HG03469 (cell line): ENCODE measurements around the gene TMEM8B.
"Not testable (repeated sequence)": the region's sequence is repeated elsewhere in the genome, so short reads cannot be mapped to it uniquely, and the experiment has no call there.

Source experiments
- ATAC-seq: cut with Tn5 transposase; IDR thresholded peaks from one replicate; pipeline ENCODE4 v1.9.1; 2021; ENCODE audit warnings: mild to moderate bottlenecking, moderate library complexity, moderate number of reproducible peaks; ENCODE audit not compliant: unreplicated experiment

TMEM8B gene

DNA sequence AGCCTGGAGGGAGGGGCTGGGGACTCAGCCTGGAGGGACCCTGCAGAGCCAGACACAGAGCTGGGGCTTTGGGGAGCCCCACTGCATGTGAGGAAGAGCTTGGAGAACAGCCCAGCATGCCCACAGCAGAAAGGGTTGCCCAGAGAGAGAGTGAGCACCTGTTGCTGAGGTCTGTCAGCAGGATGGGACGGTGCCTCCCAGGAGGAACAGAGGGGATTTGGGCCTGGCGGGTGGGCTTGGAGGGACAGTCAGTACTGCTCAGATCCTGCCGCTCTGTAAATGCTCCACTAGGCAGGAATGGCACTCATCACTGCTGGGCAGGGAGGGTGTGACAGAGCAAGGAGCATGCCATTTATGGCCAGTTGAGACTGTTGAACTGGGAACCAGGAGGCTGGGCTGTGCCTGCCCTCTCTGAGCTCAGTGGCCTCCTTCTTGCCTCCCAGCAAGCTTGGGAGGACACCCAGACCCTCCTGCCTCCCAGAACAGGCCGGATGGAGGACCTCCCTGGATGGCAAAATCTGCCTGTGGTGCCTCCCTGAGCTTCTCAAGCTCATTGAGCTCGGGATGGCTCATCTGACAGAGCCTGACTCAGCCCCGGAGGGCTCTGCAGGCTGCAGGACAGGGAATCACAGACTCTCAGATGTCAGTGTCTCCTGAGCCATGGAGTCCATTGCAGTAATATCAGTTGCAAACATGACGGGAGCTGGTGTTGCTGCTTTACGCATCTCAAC, 76.2 kb downstream of the TMEM8B start:
- no peak for ATAC-seq

DNA sequence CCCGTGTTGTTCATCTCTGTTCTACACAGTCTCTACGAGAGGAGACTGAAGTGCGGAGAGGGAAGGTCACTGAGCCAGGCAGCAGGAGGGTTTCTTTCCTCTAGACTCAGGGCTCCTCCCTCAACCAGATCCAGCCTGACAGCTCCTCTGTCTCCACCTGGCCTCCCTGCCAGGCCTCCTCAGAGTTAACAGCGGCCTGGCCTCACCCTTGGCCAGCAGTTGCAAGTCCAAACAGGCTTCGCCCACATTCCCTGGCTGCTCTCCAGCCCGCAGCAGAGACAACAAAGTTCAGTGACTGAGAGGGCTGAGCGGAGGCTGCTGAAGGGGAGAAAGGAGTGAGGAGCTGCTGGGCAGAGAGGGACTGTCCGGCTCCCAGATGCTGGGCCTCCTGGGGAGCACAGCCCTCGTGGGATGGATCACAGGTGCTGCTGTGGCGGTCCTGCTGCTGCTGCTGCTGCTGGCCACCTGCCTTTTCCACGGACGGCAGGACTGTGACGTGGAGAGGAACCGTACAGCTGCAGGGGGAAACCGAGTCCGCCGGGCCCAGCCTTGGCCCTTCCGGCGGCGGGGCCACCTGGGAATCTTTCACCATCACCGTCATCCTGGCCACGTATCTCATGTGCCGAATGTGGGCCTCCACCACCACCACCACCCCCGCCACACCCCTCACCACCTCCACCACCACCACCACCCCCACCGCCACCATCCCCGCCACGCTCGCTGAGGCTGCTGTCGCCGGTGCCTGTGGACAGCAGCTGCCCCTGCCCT, 77.1 kb downstream of the TMEM8B start, which contains the start of gene HRCT1:
HRCT1 (plus strand) TSS at position 291 of the 768 bp plus-strand sequence; CDS start at position 377, 86 bp downstream.
- ATAC-seq = no peak

DNA sequence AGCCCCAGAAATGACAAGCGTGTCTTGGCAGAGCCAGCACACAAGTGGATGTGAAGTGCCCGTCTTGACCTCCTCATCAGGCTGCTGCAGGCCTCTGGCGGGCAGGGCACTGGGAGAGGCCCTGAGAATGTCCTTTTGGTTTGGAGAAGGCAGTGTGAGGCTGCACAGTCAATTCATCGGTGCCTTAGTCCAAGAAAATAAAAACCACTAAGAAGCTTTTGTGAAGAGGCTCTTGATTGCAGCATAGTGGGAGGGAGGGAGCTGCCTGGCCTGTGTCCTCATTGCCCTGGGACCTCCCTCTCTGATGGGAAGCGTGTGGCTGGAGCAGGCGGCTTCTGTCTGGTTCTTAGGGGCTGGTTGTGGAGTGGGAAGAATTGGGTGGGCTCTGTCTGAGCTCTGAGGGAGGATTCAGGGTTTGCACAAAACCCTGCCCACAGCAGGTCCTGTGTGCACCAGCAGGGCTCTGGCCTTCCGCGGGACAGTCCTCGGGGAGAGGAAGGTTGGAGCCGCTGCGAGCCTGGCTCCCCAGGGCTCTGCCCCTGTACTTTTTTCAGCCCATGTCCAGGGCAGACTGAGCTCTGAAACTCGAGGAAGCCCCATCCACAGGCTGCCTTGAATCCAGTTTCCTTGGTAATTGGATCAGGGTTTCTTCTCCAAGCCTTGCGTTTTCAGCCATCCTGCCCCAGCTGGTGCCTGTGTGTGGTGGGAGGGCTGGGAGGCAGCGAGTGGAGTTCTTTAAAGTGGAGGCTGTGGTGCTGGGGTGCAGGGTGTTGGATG, 78.1 kb downstream of the TMEM8B start:
- no peak for ATAC-seq

- ATAC-seq = no peak
Observed at GRCh38 chr9:35907711-35908503, 78.9 kb downstream of the TMEM8B start.

GRCh38 chr9:35908504-35909125, 79.6 kb downstream of the TMEM8B start:
- no peak for ATAC-seq

DNA sequence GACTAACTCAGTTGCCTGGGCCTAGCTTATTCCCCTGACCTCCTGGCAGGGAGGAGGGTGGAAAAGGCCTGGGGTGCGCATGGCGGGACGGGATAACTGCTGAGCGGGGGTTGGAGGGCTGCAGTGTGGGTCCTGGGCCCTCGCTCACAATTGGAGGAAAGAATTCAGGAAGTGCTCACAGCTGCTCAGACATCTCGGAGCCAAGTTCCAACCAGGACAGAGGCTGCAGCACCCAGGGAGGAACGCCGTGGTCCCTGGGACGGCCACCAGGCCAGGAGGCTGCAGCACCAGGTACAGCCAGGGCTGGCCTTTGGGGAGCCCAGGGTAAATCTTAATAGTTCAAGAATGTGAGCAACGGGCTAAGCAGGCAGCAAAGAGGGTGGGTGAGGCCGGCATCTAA, 80.2 kb downstream of the TMEM8B start, which contains the start of gene SPAAR:
SPAAR (plus strand) TSS at position 217 of the 400 bp plus-strand sequence. CDS start 974 bp downstream, outside the sequence.
- ATAC-seq = no peak

- no peak for ATAC-seq
Observed at GRCh38 chr9:35909687-35910612, 80.9 kb downstream of the TMEM8B start.

DNA sequence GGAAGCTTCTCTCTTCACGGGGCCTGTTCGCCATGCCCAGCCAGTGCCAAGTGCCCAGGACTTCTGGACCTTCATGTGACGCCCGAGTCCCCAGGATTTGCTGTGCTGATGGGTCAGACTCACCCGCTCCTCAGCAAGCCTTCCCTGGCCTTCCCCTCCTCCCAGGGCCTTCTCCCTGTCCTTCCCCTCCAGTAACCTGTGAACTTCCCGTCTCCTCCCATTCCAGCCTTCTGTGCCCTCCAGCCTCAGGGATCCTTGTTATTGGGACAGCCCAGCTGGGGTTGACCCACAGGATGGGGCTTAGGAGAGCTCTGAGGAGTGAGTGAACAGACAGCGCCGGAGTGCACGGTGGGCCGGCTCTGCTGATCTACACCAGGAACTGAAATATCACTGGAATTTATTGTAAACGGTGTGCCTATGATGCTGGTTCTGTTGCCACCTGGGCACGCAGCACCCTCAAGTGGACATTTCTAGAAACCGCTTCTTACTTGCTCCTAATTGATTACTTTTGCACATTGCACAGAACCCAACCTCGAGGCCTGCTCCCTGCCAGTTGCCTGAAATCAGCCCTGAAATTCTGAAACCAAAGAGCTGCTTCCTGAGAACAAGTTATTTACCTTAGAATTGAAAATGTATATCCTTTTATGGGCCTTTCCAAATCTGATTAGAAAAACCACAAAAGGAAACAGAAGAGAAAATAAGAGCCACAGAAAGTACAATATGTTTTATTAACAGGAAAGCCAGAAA, 81.8 kb downstream of the TMEM8B start:
- ATAC-seq = no peak

DNA sequence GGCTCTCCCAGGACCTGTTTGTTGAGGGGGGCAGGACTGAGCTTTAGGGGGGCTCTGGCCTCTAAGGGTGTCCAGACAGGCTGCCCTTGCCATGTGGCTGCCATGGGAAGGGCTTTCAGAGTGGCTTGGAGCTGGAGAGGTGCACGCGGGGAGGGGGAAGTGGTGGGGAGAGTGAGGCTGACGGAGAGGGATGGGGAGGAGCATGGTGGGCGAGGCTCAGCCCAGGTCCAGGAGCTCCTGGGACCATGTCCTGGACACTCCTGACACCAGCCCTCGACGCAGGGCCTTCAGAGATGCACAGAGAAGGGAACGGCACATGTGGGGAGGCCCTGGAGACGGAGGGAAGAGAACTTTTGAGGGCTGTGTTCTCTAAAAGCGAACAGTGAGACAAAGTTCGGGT, 82.7 kb downstream of the TMEM8B start:
- ATAC-seq = no peak

DNA sequence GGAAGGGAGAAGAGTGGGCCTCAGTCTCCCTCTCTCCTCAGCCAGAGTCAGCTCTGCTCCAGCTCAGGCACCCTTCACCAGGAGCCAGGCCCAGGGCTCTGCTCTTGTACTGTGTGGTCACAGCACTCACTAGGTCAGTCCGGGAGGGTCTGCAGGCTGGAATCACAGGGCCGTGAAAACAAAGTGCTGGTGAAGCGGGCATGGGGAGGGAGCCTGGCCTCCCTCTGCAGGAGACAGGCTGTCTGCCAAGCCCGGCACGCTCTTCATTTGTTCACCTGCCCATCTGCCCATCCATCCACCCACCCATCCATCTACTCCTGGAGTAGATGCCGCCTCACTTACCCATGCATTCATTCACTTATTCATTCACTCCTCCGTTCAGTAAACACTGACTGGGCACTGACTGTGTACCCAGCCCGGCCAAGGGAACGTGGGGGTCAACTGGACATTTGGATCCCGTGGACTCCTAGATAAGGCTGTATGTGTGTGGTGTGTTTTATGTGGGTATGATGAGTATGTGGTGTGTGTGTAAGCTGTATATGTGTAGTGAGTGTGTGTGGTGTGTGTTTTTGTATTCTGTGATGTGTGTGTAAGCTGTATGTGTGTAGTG, 83.9 kb downstream of the TMEM8B start:
- ATAC-seq = no peak

DNA sequence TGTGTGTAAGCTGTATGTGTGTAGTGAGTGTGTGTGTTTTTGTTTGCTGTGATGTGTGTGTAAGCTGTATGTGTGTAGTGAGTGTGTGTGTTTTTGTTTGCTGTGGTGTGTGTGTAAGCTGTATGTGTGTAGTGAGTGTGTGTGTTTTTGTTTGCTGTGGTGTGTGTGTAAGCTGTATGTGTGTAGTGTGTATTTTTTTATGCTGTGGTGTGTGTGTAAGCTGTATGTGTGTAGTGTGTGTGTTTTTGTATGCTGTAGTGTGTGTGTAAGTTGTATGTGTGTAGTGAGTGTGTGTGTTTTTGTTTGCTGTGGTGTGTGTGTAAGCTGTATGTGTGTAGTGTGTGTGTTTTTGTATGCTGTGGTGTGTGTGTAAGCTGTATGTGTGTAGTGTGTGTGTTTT, 84.4 kb downstream of the TMEM8B start:
- ATAC-seq = not testable (repeated sequence)

DNA sequence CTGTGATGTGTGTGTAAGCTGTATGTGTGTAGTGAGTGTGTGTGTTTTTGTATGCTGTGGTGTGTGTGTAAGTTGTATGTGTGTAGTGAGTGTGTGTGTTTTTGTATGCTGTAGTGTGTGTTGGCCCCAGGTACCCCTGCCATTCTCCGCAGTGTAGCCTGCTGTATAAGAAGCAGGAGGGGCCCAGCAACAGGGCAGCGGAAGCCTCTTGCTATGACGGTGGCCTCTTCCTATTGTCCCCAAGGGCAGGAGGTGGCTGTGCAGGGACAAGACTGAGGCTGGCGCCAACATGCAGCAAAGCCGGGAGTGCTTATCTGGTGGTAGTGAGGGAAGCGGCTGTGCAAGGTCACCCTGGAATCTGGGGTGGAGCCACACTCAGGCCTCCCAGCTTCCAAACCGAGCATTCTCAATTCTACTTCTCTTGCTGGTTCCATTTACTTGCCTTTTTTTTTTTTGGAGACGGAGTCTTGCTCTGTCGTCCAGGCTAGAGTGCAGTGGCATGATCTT, 85.3 kb downstream of the TMEM8B start:
- no peak for ATAC-seq
